Heart right ventricle (tissue), 16 donors: ENCODE results near the gene HOXA2. TPM values are rescaled to one million over a fixed set of nuclear protein-coding genes. Genes with fewer than 3 reads are reported as not detected.

Source experiments
- ATAC-seq, 8 donors: fragments of 200-7000 bp; cut with Tn5 transposase; one replicate each; pipeline ENCODE4 v1.9.1; 2020; ENCODE audit warnings: mild to moderate bottlenecking in 8 of 8, moderate library complexity in 8 of 8, moderate number of reproducible peaks in 1 of 8
- DNase-seq, 2 donors: peaks; one replicate each; pipeline ENCODE4 v3.0.0-alpha.2; 2020
- H3K27ac ChIP-seq, 10 donors: fragments of 200-600 bp; sonication (generic) in 2 of 10; one replicate each; pipeline versions ENCODE4 v1.5.0 to v1.8.0; 2020 to 2022; ENCODE audit warnings: mild to moderate bottlenecking in 3 of 10
- H3K27me3 ChIP-seq, 7 donors: fragments of 200-600 bp; one replicate each; pipeline ENCODE4 v1.8.0; 2021 to 2022; ENCODE audit warnings: mild to moderate bottlenecking in 2 of 7
- H3K36me3 ChIP-seq, 9 donors: fragments of 200-600 bp; sonication (generic) in 1 of 9; one replicate each; pipeline versions ENCODE4 v1.5.0 to v1.8.0; 2020 to 2022; ENCODE audit warnings: mild to moderate bottlenecking in 2 of 9
- H3K4me1 ChIP-seq, 9 donors: fragments of 200-600 bp; sonication (generic) in 1 of 9; one replicate each; pipeline versions ENCODE4 v1.5.0 to v1.8.0; 2020 to 2022; ENCODE audit warnings: mild to moderate bottlenecking in 4 of 9
- H3K4me3 ChIP-seq, 10 donors: fragments of 200-600 bp; sonication (generic) in 2 of 10; one replicate each; pipeline versions ENCODE4 v1.5.0 to v1.8.0; 2020 to 2022; ENCODE audit warnings: mild to moderate bottlenecking in 7 of 10, moderate library complexity in 2 of 10
- H3K9me3 ChIP-seq, 11 donors: fragments of 200-600 bp in 10 of 11; sonication (generic) in 2 of 11; one replicate each; pipeline versions ENCODE4 v1.5.0 to v1.8.0; 2013 to 2022; ENCODE audit warnings: mild to moderate bottlenecking in 2 of 11, control low read depth in 1 of 11, moderate library complexity in 1 of 11
- CTCF ChIP-seq, 9 donors: fragments of 200-600 bp; sonication (generic) in 2 of 9; IDR thresholded peaks; one replicate each; pipeline versions ENCODE4 v1.5.0 to v1.8.0; 2021 to 2022; ENCODE audit warnings: antibody characterized with exemption in 9 of 9, mild to moderate bottlenecking in 5 of 9, moderate library complexity in 1 of 9
- WGBS, 2 donors: extraction: QIAGEN DNeasy Blood & Tissue Kit; methylation state at CpG; one replicate each; pipeline ENCODE4 v1.1.7; 2013; ENCODE audit warnings: inconsistent platforms in 1 of 2; 5-methylcytosine and 5-hydroxymethylcytosine counted together
- intact Hi-C, 10 donors: fragments of 100-400 bp; cut with DNase I; formaldehyde crosslinking; loops; one replicate each; pipeline versions ENCODE4 v1.11.1 to v1.14.2; 2022
- polyA plus RNA-seq, 2 donors: library from polyadenylated mRNA; stranded (reverse); fragments of 200-250 nt; gene quantifications; one replicate each; pipeline ENCODE4 v1.2.3, GENCODE V29; 2013
- total RNA-seq, 10 donors: library from RNA; stranded (reverse); fragmentation: NEBNext Ultra II Directional in 3 of 10; extraction: Animal tissue kit (Norgen Biotek cat#: 25700) in 3 of 10; gene quantifications; one replicate each; pipeline versions ENCODE4 v1.2.1 to v1.2.4, GENCODE V29; 2021 to 2023
- donor health status: Arrhythmogenic right ventricular cardiomyopathy.
- donor health status: ischemic (EF 13 %, LVEDD 7.1; RV severe dilation, severe dysfunction).
- donor health status: healthy with polysubstance abuse.
- donor health status: DM: no; HTN: yes; CAD: no.
- donor health status: DM: no; HTN: no; CAD: no.
- donor health status: ischemic (EF 25% LVEDD 6.9; RV normal size, moderate dysfunction).
- donor health status: ischemic (EF 25% LVEDD 5.7; RV mildly dilated, moderate dysfunction).
- donor health status: healthy.
- donor health status: DM: yes; HTN: yes; CAD: no.
- donor health status: Ischemic cardiomyopathy.
- donor health status: ischemic (EF 35%, LVEDD 5.7; RV mildly dilated, moderate dysfunction).
- donor health status: nonischemic (EF 11% LVEDD 7.7; RV severe dilation, severe dysfunction).
- donor health status: DM: yes; HTN: yes; CAD: no.
- donor health status: PGD.
- donor health status: ischemic (EF 29% LVEDD 5.4; RV normal size, mild dysfunction).
- donor health status: nonischemic (EF 23%, LVEDD 6.1; RV moderate dilation, normal function).

The HOXA2 gene
- total and polyA plus RNA-seq, 12 donors: 0.10 to 0.23 (median 0.19) TPM; not detected in 8

- intact Hi-C loops: no loop called here
- Histone ChIP-seq H3K4me1 (no peaks in the 10 kb centered on the region), H3K4me3 (no peak overlapping the region), H3K36me3 (no peaks in the 10 kb centered on the region), H3K27ac (no peak overlapping the region), H3K9me3 (no peaks in the 10 kb centered on the region), H3K27me3 (peaks cover 0 to 39% (median 16%) of the 10 kb centered on the region in 7 donors)
- ATAC-seq: no peak
- DNase-seq: no peak
- 88 to 95% methylated on average over 2 of the region's 2 CpGs for WGBS, 2 donors
- TF ChIP-seq CTCF (IDR thresholded peaks at IDR 0.05): no peak
These were observed 37.8 kb downstream of the HOXA2 start for GRCh38 chr7:27064661-27065060.

GRCh38 chr7:27064159-27064558 is 38.3 kb downstream of the HOXA2 start:
- ATAC-seq (no peak), DNase-seq (no peak)
- Histone ChIP-seq H3K27ac (no peak overlapping the region), H3K9me3 (no peaks in the 10 kb centered on the region), H3K36me3 (no peaks in the 10 kb centered on the region), H3K4me1 (no peaks in the 10 kb centered on the region), H3K27me3 (peaks cover 0 to 35% (median 16%) of the 10 kb centered on the region in 7 donors), H3K4me3 (no peak overlapping the region)
- TF ChIP-seq CTCF (IDR thresholded peaks at IDR 0.05): no peak
- WGBS, 2 donors: 38 to 43% methylated on average over 2 of the region's 2 CpGs
- intact Hi-C loops: no loop called here

GRCh38 chr7:27062946-27063345 is 39.5 kb downstream of the HOXA2 start:
- ATAC-seq: no peak
- 85 to 90% methylated on average over 4 of the region's 4 CpGs for WGBS, 2 donors
- no peak for TF ChIP-seq CTCF (IDR thresholded peaks at IDR 0.05)

GRCh38 chr7:27053153-27053552 is 49.3 kb downstream of the HOXA2 start:
- 42 to 46% methylated on average over 3 of the region's 3 CpGs for WGBS, 2 donors
- Histone ChIP-seq H3K27ac (no peak overlapping the region), H3K4me1 (no peaks in the 10 kb centered on the region), H3K4me3 (no peak overlapping the region), H3K27me3 (peaks cover 0 to 30% (median 7%) of the 10 kb centered on the region in 7 donors), H3K36me3 (no peaks in the 10 kb centered on the region), H3K9me3 (no peaks in the 10 kb centered on the region)
- no peak for TF ChIP-seq CTCF (IDR thresholded peaks at IDR 0.05)
- intact Hi-C loops: no loop called here
- DNase-seq (no peak), ATAC-seq (no peak)

More at GRCh38 chr7:27062946-27063345, 39.5 kb downstream of the HOXA2 start:
- no peak for DNase-seq
- no peak overlapping the region for H3K27ac ChIP-seq
- no peak overlapping the region for H3K4me3 ChIP-seq
- no peaks in the 10 kb centered on the region for H3K4me1 ChIP-seq
- H3K36me3 ChIP-seq: no peaks in the 10 kb centered on the region
- intact Hi-C loops: no loop called here
- H3K27me3 ChIP-seq: peaks cover 0 to 34% (median 12%) of the 10 kb centered on the region in 7 donors
- H3K9me3 ChIP-seq: no peaks in the 10 kb centered on the region
